Mesenchymal stem cell (in vitro differentiated cells and primary cell): ENCODE results near the gene CLSTN1.

Experiments
- DNase-seq: peaks from one replicate; pipeline ENCODE4 v3.0.0-alpha.2; 2013
- H2AFZ ChIP-seq: one replicate; pipeline ENCODE4 v1.6.1; 2013; ENCODE audit warnings: low read depth, mild to moderate bottlenecking, control low read depth, inconsistent platforms, low read length, moderate library complexity
- H2AK5ac ChIP-seq: 2 replicates; pipeline ENCODE4 v1.6.1; 2013; ENCODE audit warnings: low read length, moderate library complexity, mild to moderate bottlenecking, inconsistent platforms; ENCODE audit not compliant: severe bottlenecking
- H2BK120ac ChIP-seq: one replicate; pipeline ENCODE4 v1.6.1; 2013; ENCODE audit warnings: low read depth, mild to moderate bottlenecking, inconsistent platforms, low read length, moderate library complexity
- H2BK12ac ChIP-seq, 2 experiments: one replicate each; pipeline ENCODE4 v1.6.1; 2013; ENCODE audit warnings: inconsistent platforms in 2 of 2, low read length in 2 of 2, mild to moderate bottlenecking in 2 of 2, moderate library complexity in 2 of 2, control low read depth in 1 of 2
- H2BK15ac ChIP-seq: one replicate; pipeline ENCODE4 v1.6.1; 2013; ENCODE audit warnings: mild to moderate bottlenecking, low read depth, inconsistent platforms; ENCODE audit not compliant: poor library complexity, severe bottlenecking
- H2BK5ac ChIP-seq: 2 replicates; pipeline ENCODE4 v1.6.1; 2013; ENCODE audit warnings: low read depth, mild to moderate bottlenecking, low read length, control low read depth, inconsistent platforms; ENCODE audit not compliant: poor library complexity, severe bottlenecking
- H3K14ac ChIP-seq, 2 experiments: one replicate each; pipeline ENCODE4 v1.6.1; 2013; ENCODE audit warnings: inconsistent platforms in 2 of 2, low read length in 2 of 2, control low read depth in 1 of 2, mild to moderate bottlenecking in 1 of 2, moderate library complexity in 1 of 2
- H3K18ac ChIP-seq, 2 experiments: one replicate each; pipeline ENCODE4 v1.6.1; 2013; ENCODE audit warnings: inconsistent platforms in 2 of 2, low read length in 2 of 2, control low read depth in 1 of 2, low read depth in 1 of 2, mild to moderate bottlenecking in 1 of 2
- H3K23ac ChIP-seq, 2 experiments: one replicate each; pipeline ENCODE4 v1.6.1; 2013; ENCODE audit warnings: inconsistent platforms in 2 of 2, low read length in 2 of 2, mild to moderate bottlenecking in 2 of 2, moderate library complexity in 2 of 2, control low read depth in 1 of 2
- H3K27ac ChIP-seq: 2 replicates; pipeline ENCODE4 v1.5.1; 2013; ENCODE audit warnings: mild to moderate bottlenecking, moderate library complexity, low read length, control low read depth, inconsistent platforms; ENCODE audit not compliant: poor library complexity, severe bottlenecking
- H3K27me3 ChIP-seq, 2 experiments: 2 replicates each; pipeline versions ENCODE4 v1.6.1 to v1.7.0; 2013; ENCODE audit warnings: low read length in 2 of 2, mild to moderate bottlenecking in 2 of 2, moderate library complexity in 2 of 2, control low read depth in 1 of 2, inconsistent platforms in 1 of 2; ENCODE audit not compliant: control insufficient read depth in 1 of 2, insufficient read depth in 1 of 2
- H3K36me3 ChIP-seq, 2 experiments: 2 replicates each; pipeline versions ENCODE4 v1.6.1 to v1.7.0; 2013; ENCODE audit warnings: low read length in 2 of 2, control low read depth in 1 of 2, inconsistent platforms in 1 of 2, low read depth in 1 of 2, mild to moderate bottlenecking in 1 of 2; ENCODE audit not compliant: insufficient read depth in 2 of 2, control insufficient read depth in 1 of 2
- H3K4ac ChIP-seq, 2 experiments: one replicate each; pipeline ENCODE4 v1.6.1; 2013; ENCODE audit warnings: inconsistent platforms in 2 of 2, low read length in 2 of 2, mild to moderate bottlenecking in 2 of 2, moderate library complexity in 2 of 2, control low read depth in 1 of 2, low read depth in 1 of 2
- H3K4me1 ChIP-seq: 2 replicates; pipeline ENCODE4 v1.6.1; 2013; ENCODE audit warnings: low read depth, low read length, control low read depth; ENCODE audit not compliant: control insufficient read depth, insufficient read depth
- H3K4me2 ChIP-seq: 2 replicates; pipeline ENCODE4 v1.6.1; 2013; ENCODE audit warnings: low read length, mild to moderate bottlenecking, inconsistent platforms; ENCODE audit not compliant: poor library complexity, severe bottlenecking
- H3K4me3 ChIP-seq, 2 experiments: 2 replicates each; pipeline versions ENCODE4 v1.5.1 to v1.7.0; 2013; ENCODE audit warnings: low read length in 2 of 2, mild to moderate bottlenecking in 2 of 2, control low read depth in 1 of 2, low read depth in 1 of 2; ENCODE audit not compliant: insufficient read depth in 1 of 2
- H3K79me1 ChIP-seq: replicated peaks from 2 replicates; pipeline ENCODE4 v1.6.1; 2013; ENCODE audit warnings: mild to moderate bottlenecking, control low read depth, low read length, inconsistent platforms; ENCODE audit not compliant: poor library complexity, severe bottlenecking
- H3K9ac ChIP-seq: 2 replicates; pipeline ENCODE4 v1.7.0; 2013; ENCODE audit warnings: mild to moderate bottlenecking, low read length, moderate library complexity
- H3K9me3 ChIP-seq: 2 replicates; pipeline ENCODE4 v1.7.0; 2013; ENCODE audit warnings: mild to moderate bottlenecking, low read length; ENCODE audit not compliant: control insufficient read depth
- H4K8ac ChIP-seq: one replicate; pipeline ENCODE4 v1.6.1; 2013; ENCODE audit warnings: inconsistent platforms, mild to moderate bottlenecking, low read length, moderate library complexity
- H4K91ac ChIP-seq: one replicate; pipeline ENCODE4 v1.6.1; 2013; ENCODE audit warnings: mild to moderate bottlenecking, low read length, inconsistent platforms
- WGBS: methylation state at CpG from one replicate; pipeline ENCODE4 v1.1.7; 2013; ENCODE audit warnings: mixed read lengths; 5-methylcytosine and 5-hydroxymethylcytosine counted together

Gene CLSTN1

DNA sequence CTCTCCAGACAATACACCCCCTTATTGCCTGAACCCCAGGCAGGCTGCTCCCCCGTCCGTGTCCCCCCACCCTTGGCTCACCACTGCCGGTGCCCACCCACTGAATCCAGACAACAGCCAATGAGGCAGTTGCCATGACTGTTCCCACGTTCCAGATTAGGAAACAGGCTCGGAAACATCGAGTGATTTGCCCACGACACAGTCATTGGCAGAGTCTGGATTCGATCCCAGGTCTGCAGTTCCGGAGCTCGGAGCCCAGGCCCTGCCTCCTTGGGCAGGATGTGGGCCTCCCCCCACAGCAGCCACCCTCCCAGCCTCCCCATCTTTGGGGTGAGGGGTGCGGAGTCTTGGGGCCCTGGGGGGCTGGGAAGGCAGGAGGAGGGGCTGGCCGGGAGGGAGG is 20.3 kb upstream of the CLSTN1 start:
- Histone ChIP-seq H2BK120ac (peak overlapping the region; percentile 11), H3K4me3 (no peak overlapping the region), H3K27me3 (peaks cover 0 to 10% of the 10 kb centered on the region in 2 experiments), H2BK12ac (no peak overlapping the region), H3K14ac (no peak overlapping the region), H3K4me1 (peaks cover 28% of the 10 kb centered on the region), H4K91ac (no peak overlapping the region), H3K79me1 (peaks cover 1% of the 10 kb centered on the region), H4K8ac (no peak overlapping the region), H2BK15ac (no peak overlapping the region), H3K18ac (no peak overlapping the region), H3K23ac (no peak overlapping the region), H3K4ac (no peak overlapping the region), H2BK5ac (no peak overlapping the region), H3K36me3 (peaks cover 0 to 11% of the 10 kb centered on the region in 2 experiments), H3K9ac (no peak overlapping the region), H3K9me3 (no peaks in the 10 kb centered on the region), H2AK5ac (no peak overlapping the region), H2AFZ (no peak overlapping the region), H3K4me2 (no peak overlapping the region), H3K27ac (no peak overlapping the region)
- WGBS: 92% methylated on average over 10 of the region's 12 CpGs
- no peak for DNase-seq

GRCh38 chr1:9843576-9843945 is 19.8 kb upstream of the CLSTN1 start:
- peaks cover 0 to 5% of the 10 kb centered on the region in 2 experiments for H3K36me3 ChIP-seq
- no peak overlapping the region for H2BK15ac ChIP-seq
- H2AK5ac ChIP-seq: no peak overlapping the region
- H2BK120ac ChIP-seq: no peak overlapping the region
- 90% methylated on average over 7 of the region's 7 CpGs for WGBS
- H3K4me2 ChIP-seq: no peak overlapping the region
- H3K4me1 ChIP-seq: peaks cover 28% of the 10 kb centered on the region
- H3K27me3 ChIP-seq: peaks cover 0 to 14% of the 10 kb centered on the region in 2 experiments
- no peak overlapping the region for H3K27ac ChIP-seq
- H3K23ac ChIP-seq: no peak overlapping the region
- H3K18ac ChIP-seq: no peak overlapping the region
- no peak overlapping the region for H3K4ac ChIP-seq
- DNase-seq: no peak
- no peak overlapping the region for H4K8ac ChIP-seq
- H4K91ac ChIP-seq: no peak overlapping the region
- H3K9ac ChIP-seq: no peak overlapping the region
- H3K79me1 ChIP-seq: no peaks in the 10 kb centered on the region
- H3K4me3 ChIP-seq: no peak overlapping the region
- no peak overlapping the region for H3K14ac ChIP-seq
- H2BK12ac ChIP-seq: no peak overlapping the region
- H2BK5ac ChIP-seq: no peak overlapping the region
- no peak overlapping the region for H2AFZ ChIP-seq
- H3K9me3 ChIP-seq: no peaks in the 10 kb centered on the region

DNA sequence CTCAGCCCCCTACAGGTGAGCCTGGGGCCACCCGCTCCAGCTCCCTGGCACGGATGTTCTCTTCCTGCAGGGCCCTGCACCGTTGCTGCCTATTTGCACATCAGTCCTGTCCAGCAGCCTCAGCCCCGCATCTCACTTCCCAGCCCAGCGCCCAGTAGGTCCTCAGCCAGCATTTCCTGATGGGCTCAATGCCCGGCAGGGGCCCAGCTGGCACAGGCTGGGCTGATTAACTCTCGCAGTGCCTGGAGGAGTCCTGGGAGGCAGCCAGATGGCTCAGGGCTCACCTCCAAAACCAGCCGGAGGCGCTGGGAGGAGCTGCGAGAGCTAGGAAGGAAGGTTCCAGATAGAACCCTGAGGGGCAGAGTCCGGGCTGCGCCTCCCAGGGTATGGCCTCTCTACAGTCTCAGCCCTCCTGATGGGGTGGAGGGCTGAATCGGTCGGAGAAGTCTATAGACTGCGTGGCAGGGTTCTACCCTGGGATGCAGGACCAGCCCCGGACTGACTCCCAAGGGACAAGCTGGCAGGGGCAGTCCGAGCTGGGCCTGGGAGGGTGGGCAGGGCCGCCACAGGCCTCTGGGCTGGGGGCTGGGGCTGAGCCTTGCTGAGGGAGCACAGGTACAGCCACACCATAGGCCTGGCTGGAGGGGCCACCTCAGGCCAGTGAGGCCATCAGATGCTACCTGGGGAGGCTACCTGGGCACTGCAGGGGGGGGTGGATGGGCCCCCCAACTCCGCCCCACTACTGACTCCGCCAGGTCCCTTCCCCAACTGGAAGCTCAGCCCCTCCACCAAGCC is 19.2 kb upstream of the CLSTN1 start:
- Histone ChIP-seq H2AFZ (no peak overlapping the region), H2BK15ac (no peak overlapping the region), H3K27ac (no peak overlapping the region)

GRCh38 chr1:9842073-9842711 is 18.4 kb upstream of the CLSTN1 start:
- H3K14ac ChIP-seq: no peak overlapping the region
- H3K4me3 ChIP-seq: no peak overlapping the region
- H3K4me1 ChIP-seq: peaks cover 28% of the 10 kb centered on the region
- WGBS: 86% methylated on average over 9 of the region's 9 CpGs
- no peak overlapping the region for H3K23ac ChIP-seq
- no peak overlapping the region for H2BK5ac ChIP-seq
- no peak overlapping the region for H3K9ac ChIP-seq
- H2AFZ ChIP-seq: no peak overlapping the region
- H3K4ac ChIP-seq: no peak overlapping the region
- peaks cover 0 to 14% of the 10 kb centered on the region in 2 experiments for H3K27me3 ChIP-seq
- H4K91ac ChIP-seq: no peak overlapping the region
- H4K8ac ChIP-seq: no peak overlapping the region
- H3K4me2 ChIP-seq: no peak overlapping the region
- DNase-seq: no peak
- H3K27ac ChIP-seq: no peak overlapping the region
- no peak overlapping the region for H2BK12ac ChIP-seq
- peak overlapping the region; percentile 31 for H2AK5ac ChIP-seq
- H2BK120ac ChIP-seq: no peak overlapping the region
- no peak overlapping the region for H3K18ac ChIP-seq
- H3K79me1 ChIP-seq: no peaks in the 10 kb centered on the region
- H3K36me3 ChIP-seq: peaks cover 0 to 2% of the 10 kb centered on the region in 2 experiments
- H3K9me3 ChIP-seq: no peaks in the 10 kb centered on the region
- no peak overlapping the region for H2BK15ac ChIP-seq

More for the DNA sequence above, 19.2 kb upstream of the CLSTN1 start:
- WGBS: 90% methylated on average over 20 of the region's 20 CpGs
- no peak overlapping the region for H3K9ac ChIP-seq
- H3K4me3 ChIP-seq: no peak overlapping the region
- H3K4me1 ChIP-seq: peaks cover 28% of the 10 kb centered on the region
- no peak overlapping the region for H3K4me2 ChIP-seq
- H2BK12ac ChIP-seq: no peak overlapping the region
- no peaks in the 10 kb centered on the region for H3K9me3 ChIP-seq
- H4K91ac ChIP-seq: no peak overlapping the region
- no peak for DNase-seq
- no peak overlapping the region for H2BK120ac ChIP-seq
- no peak overlapping the region for H2AK5ac ChIP-seq
- no peak overlapping the region for H3K23ac ChIP-seq
- no peaks in the 10 kb centered on the region for H3K79me1 ChIP-seq
- no peak overlapping the region for H4K8ac ChIP-seq
- no peak overlapping the region for H3K4ac ChIP-seq
- H2BK5ac ChIP-seq: no peak overlapping the region
- H3K18ac ChIP-seq: no peak overlapping the region
- H3K14ac ChIP-seq: no peak overlapping the region
- H3K27me3 ChIP-seq: peaks cover 0 to 14% of the 10 kb centered on the region in 2 experiments
- H3K36me3 ChIP-seq: peaks cover 0 to 2% of the 10 kb centered on the region in 2 experiments
